Left ventricle myocardium inferior (tissue), 1 donor: Measurements from ENCODE around the gene ASIC1. TPM values are rescaled to one million over a fixed set of nuclear protein-coding genes. Genes with fewer than 3 reads are reported as not detected.

Experiments used
- DNase-seq: peaks from one replicate; pipeline ENCODE4 v3.0.0-alpha.2; 2020
- H3K27ac ChIP-seq: fragments of 200-600 bp; replicated peaks from 2 replicates; pipeline ENCODE4 v1.8.0; 2021
- H3K27me3 ChIP-seq: fragments of 200-600 bp; 2 replicates; pipeline ENCODE4 v1.8.0; 2021; ENCODE audit warnings: low read depth
- H3K36me3 ChIP-seq: fragments of 200-600 bp; 2 replicates; pipeline ENCODE4 v1.8.0; 2021
- H3K4me1 ChIP-seq: fragments of 200-600 bp; 2 replicates; pipeline ENCODE4 v1.8.0; 2021
- H3K4me3 ChIP-seq: fragments of 200-600 bp; 2 replicates; pipeline ENCODE4 v1.8.0; 2021; ENCODE audit warnings: mild to moderate bottlenecking, moderate library complexity
- H3K9me3 ChIP-seq: fragments of 200-600 bp; replicated peaks from 2 replicates; pipeline ENCODE4 v1.8.0; 2021
- CTCF ChIP-seq: fragments of 200-600 bp; IDR thresholded peaks from 2 replicates; pipeline ENCODE4 v1.8.0; 2021; ENCODE audit warnings: antibody characterized with exemption, mild to moderate bottlenecking, borderline replicate concordance
- intact Hi-C: fragments of 100-400 bp; cut with micrococcal nuclease; formaldehyde crosslinking; loops from one replicate; pipeline ENCODE4 v1.11.0; 2022
- total RNA-seq: library from RNA; stranded (reverse); fragmentation: NEBNext Ultra II Directional; extraction: Animal tissue kit (Norgen Biotek cat#: 25700); gene quantifications from one replicate; pipeline ENCODE4 v1.2.1, GENCODE V29; 2021
- donor health status: DM: no; HTN: yes; CAD: no; lungs with severe emphysema.

The ASIC1 gene
- total RNA-seq, 1 donor from 2014 or later = 0.96 TPM

GRCh38 chr12:50111693-50112455 lies 54.5 kb downstream of the ASIC1 start, which contains the start of gene COX14:
Gene COX14 (plus strand): TSS chr12:50112236. CDS start chr12:50120044, 7,808 bp downstream.
- TF ChIP-seq CTCF = peak; percentile 93
- peak within 1 kb of the TSS; percentile 97 for H3K27ac ChIP-seq
- H3K27me3 ChIP-seq = no peaks in the 10 kb centered on the region
- peak; percentile 98 for DNase-seq
- H3K4me1 ChIP-seq = peaks cover 74% of the 10 kb centered on the region
- intact Hi-C loops = no loop called here
- H3K9me3 ChIP-seq = no peaks in the 10 kb centered on the region
- H3K4me3 ChIP-seq = peak within 1 kb of the TSS; percentile 88
- H3K36me3 ChIP-seq = peaks cover 11% of the 10 kb centered on the region

GRCh38 chr12:50112456-50113218 lies 55.2 kb downstream of the ASIC1 start:
- Histone ChIP-seq H3K27ac (peak overlapping the region; percentile 96), H3K9me3 (no peaks in the 10 kb centered on the region), H3K27me3 (no peaks in the 10 kb centered on the region), H3K4me1 (peaks cover 81% of the 10 kb centered on the region), H3K4me3 (peak overlapping the region; percentile 88), H3K36me3 (peaks cover 11% of the 10 kb centered on the region)
- TF ChIP-seq CTCF = no peak
- DNase-seq = no peak
- intact Hi-C loops = no loop called here

GRCh38 chr12:50117057-50117622 lies 59.7 kb downstream of the ASIC1 start:
- TF ChIP-seq CTCF = no peak
- H3K36me3 ChIP-seq = peaks cover 43% of the 10 kb centered on the region
- no peak for DNase-seq
- H3K4me1 ChIP-seq = peaks cover 77% of the 10 kb centered on the region
- H3K4me3 ChIP-seq = no peak overlapping the region
- H3K27ac ChIP-seq = peak overlapping the region; percentile 73
- intact Hi-C loops = no loop called here
- H3K27me3 ChIP-seq = no peaks in the 10 kb centered on the region
- H3K9me3 ChIP-seq = no peaks in the 10 kb centered on the region

GRCh38 chr12:50119387-50119786 lies 62.0 kb downstream of the ASIC1 start:
- Histone ChIP-seq H3K27ac (no peak overlapping the region), H3K9me3 (no peaks in the 10 kb centered on the region), H3K27me3 (no peaks in the 10 kb centered on the region), H3K36me3 (peaks cover 58% of the 10 kb centered on the region), H3K4me1 (peaks cover 61% of the 10 kb centered on the region), H3K4me3 (no peak overlapping the region)
- no peak for DNase-seq
- intact Hi-C loops = no loop called here
- no peak for TF ChIP-seq CTCF

GRCh38 chr12:50120521-50120920 lies 63.1 kb downstream of the ASIC1 start:
- intact Hi-C loops = no loop called here
- Histone ChIP-seq H3K27me3 (no peaks in the 10 kb centered on the region), H3K9me3 (no peaks in the 10 kb centered on the region), H3K4me1 (peaks cover 62% of the 10 kb centered on the region), H3K27ac (no peak overlapping the region), H3K36me3 (peaks cover 59% of the 10 kb centered on the region), H3K4me3 (no peak overlapping the region)
- TF ChIP-seq CTCF = no peak
- no peak for DNase-seq
